HG02852 (cell line): Measurements from ENCODE around the gene ALDH1L1.

Experiments
- ATAC-seq: cut with Tn5 transposase; IDR thresholded peaks from one replicate; pipeline ENCODE4 v1.9.1; 2021; ENCODE audit warnings: mild to moderate bottlenecking, moderate library complexity; ENCODE audit not compliant: unreplicated experiment

ALDH1L1 gene

GRCh38 chr3:126180477-126181397 is at the start of gene ALDH1L1:
ALDH1L1 (minus strand) TSS chr3:126180586; CDS start chr3:126160979, 19,607 bp downstream.
- ATAC-seq = no peak

GRCh38 chr3:126226374-126226773 is 46.0 kb upstream of the ALDH1L1 start:
- no peak for ATAC-seq

GRCh38 chr3:126216416-126216815 is 36.0 kb upstream of the ALDH1L1 start:
- no peak for ATAC-seq

GRCh38 chr3:126213379-126214028 is 33.1 kb upstream of the ALDH1L1 start:
- no peak for ATAC-seq

GRCh38 chr3:126212620-126213378 is 32.4 kb upstream of the ALDH1L1 start:
- ATAC-seq = no peak

GRCh38 chr3:126212250-126212619 is 31.8 kb upstream of the ALDH1L1 start:
- ATAC-seq = no peak

- no peak for ATAC-seq
Observed at GRCh38 chr3:126211569-126211968, 31.2 kb upstream of the ALDH1L1 start.

GRCh38 chr3:126210606-126211005 is 30.2 kb upstream of the ALDH1L1 start:
- no peak for ATAC-seq

- no peak for ATAC-seq
Observed at GRCh38 chr3:126209741-126210140, 29.4 kb upstream of the ALDH1L1 start.

GRCh38 chr3:126208606-126209256 is 28.3 kb upstream of the ALDH1L1 start:
- no peak for ATAC-seq

- no peak for ATAC-seq
Observed at GRCh38 chr3:126208182-126208581, 27.8 kb upstream of the ALDH1L1 start.

GRCh38 chr3:126207166-126207565 is 26.8 kb upstream of the ALDH1L1 start:
- ATAC-seq = no peak

- ATAC-seq = no peak
Observed at GRCh38 chr3:126205717-126206655, 25.6 kb upstream of the ALDH1L1 start.

GRCh38 chr3:126202680-126203079 is 22.3 kb upstream of the ALDH1L1 start:
- ATAC-seq = no peak

GRCh38 chr3:126202276-126202675 is 21.9 kb upstream of the ALDH1L1 start:
- ATAC-seq = no peak

GRCh38 chr3:126201168-126201567 is 20.8 kb upstream of the ALDH1L1 start:
- ATAC-seq = no peak

GRCh38 chr3:126200534-126200933 is 20.1 kb upstream of the ALDH1L1 start:
- no peak for ATAC-seq

GRCh38 chr3:126199256-126199655 is 18.9 kb upstream of the ALDH1L1 start:
- no peak for ATAC-seq

GRCh38 chr3:126197854-126198584 is 17.6 kb upstream of the ALDH1L1 start:
- ATAC-seq = no peak
